ENCODE results near the gene HOXC6. TPM values are rescaled to one million over a fixed set of nuclear protein-coding genes. Genes with fewer than 3 reads are reported as not detected.
A peak's percentile ranks its signal among the peaks of the same experiment; 100 is the strongest.

Gene HOXC6
- total and polyA plus RNA-seq, 8 donors: 0.14 to 0.41 (median 0.28) TPM; not detected in 2

GRCh38 chr12:54033106-54033979, 5.1 kb downstream of the HOXC6 start:
- H3K27ac ChIP-seq: no peak overlapping the region
- no peaks in the 10 kb centered on the region for H3K4me1 ChIP-seq
- 5 to 6% methylated on average over 49 to 61 of the region's 61 CpGs for WGBS, 2 donors
- DNase-seq (no peak), ATAC-seq (peak in 3 of 4 donors; percentile 24 to 37 (median 30)), FAIRE-seq (no peak)
- intact Hi-C loops (cut with DNase I): loop anchor here in 1 of 3 donors (5.0 kb wide), 1 partner anchor 164 kb away; no protein-coding TSS in a partner anchor
- H3K36me3 ChIP-seq: no peaks in the 10 kb centered on the region
- no peaks in the 10 kb centered on the region for H3K9me3 ChIP-seq
- peaks cover 3 to 53% (median 12%) of the 10 kb centered on the region in 4 donors for H3K27me3 ChIP-seq
- TF ChIP-seq CTCF (IDR thresholded peaks at IDR 0.05): no peak
- peak overlapping the region in 1 of 4 donors; percentile 16 for H3K4me3 ChIP-seq

GRCh38 chr12:54033980-54034784, 5.9 kb downstream of the HOXC6 start:
- FAIRE-seq (no peak), ATAC-seq (peak in 2 of 4 donors; percentile 8 to 19), DNase-seq (no peak)
- peaks cover 3 to 45% (median 12%) of the 10 kb centered on the region in 4 donors for H3K27me3 ChIP-seq
- no peaks in the 10 kb centered on the region for H3K36me3 ChIP-seq
- no peaks in the 10 kb centered on the region for H3K9me3 ChIP-seq
- H3K27ac ChIP-seq: no peak overlapping the region
- intact Hi-C loops (cut with DNase I): loop anchor here in 1 of 3 donors (5.0 kb wide), 1 partner anchor 163 kb away; no protein-coding TSS in a partner anchor
- TF ChIP-seq CTCF (IDR thresholded peaks at IDR 0.05): no peak
- H3K4me1 ChIP-seq: no peaks in the 10 kb centered on the region
- 13 to 14% methylated on average over 42 to 57 of the region's 57 CpGs for WGBS, 2 donors
- H3K4me3 ChIP-seq: peak overlapping the region in 1 of 4 donors; percentile 16

- H3K27me3 ChIP-seq: peaks cover 3 to 42% (median 10%) of the 10 kb centered on the region in 4 donors
- DNase-seq: no peak
- H3K4me3 ChIP-seq: no peak overlapping the region
- no peaks in the 10 kb centered on the region for H3K36me3 ChIP-seq
- no peak overlapping the region for H3K27ac ChIP-seq
- 49 to 65% methylated on average over 16 to 22 of the region's 22 CpGs for WGBS, 2 donors
- no peak for TF ChIP-seq CTCF (IDR thresholded peaks at IDR 0.05)
- no peaks in the 10 kb centered on the region for H3K4me1 ChIP-seq
- intact Hi-C loops (cut with DNase I): loop anchor here in 1 of 3 donors (5.0 kb wide), 1 partner anchor 162 kb away; no protein-coding TSS in a partner anchor
- no peak for ATAC-seq
- H3K9me3 ChIP-seq: no peaks in the 10 kb centered on the region
- no peak for FAIRE-seq
Observed at GRCh38 chr12:54034785-54035310, 6.6 kb downstream of the HOXC6 start.

GRCh38 chr12:54035568-54036264, 7.5 kb downstream of the HOXC6 start:
- Histone ChIP-seq H3K27ac (no peak overlapping the region), H3K4me1 (no peaks in the 10 kb centered on the region), H3K27me3 (peaks cover 3 to 33% (median 8%) of the 10 kb centered on the region in 4 donors), H3K4me3 (no peak overlapping the region), H3K9me3 (no peaks in the 10 kb centered on the region), H3K36me3 (no peaks in the 10 kb centered on the region)
- ATAC-seq: no peak
- intact Hi-C loops (cut with DNase I): no loop called here
- no peak for FAIRE-seq
- no peak for TF ChIP-seq CTCF (IDR thresholded peaks at IDR 0.05)
- no peak for DNase-seq
- 68 to 73% methylated on average over 6 of the region's 6 CpGs for WGBS, 2 donors
